ENCODE results near the gene TSPAN18.

TSPAN18 gene

GRCh38 chr11:44795803-44796535, 69.2 kb downstream of the TSPAN18 start:
- H4K20me1 ChIP-seq (ENCODE audit: insufficient read depth, low read length), result no peaks in the 10 kb centered on the region

GRCh38 chr11:44797051-44797450, 70.3 kb downstream of the TSPAN18 start:
- Histone ChIP-seq H3K79me2 (ENCODE audit: low read length) (no peaks in the 10 kb centered on the region), H2AFZ (ENCODE audit: low read depth, low read length) (no peak overlapping the region), H3K9ac (ENCODE audit: low read length) (no peak overlapping the region), H3K27ac (ENCODE audit: low read length) (no peak overlapping the region), H3K36me3 (replicated peaks; ENCODE audit: low read depth, low read length) (no peaks in the 10 kb centered on the region), H3K4me2 (ENCODE audit: low read length) (no peak overlapping the region), H3K9me3 (ENCODE audit: insufficient read depth, low read length) (no peaks in the 10 kb centered on the region), H3K4me1 (ENCODE audit: low read length) (no peaks in the 10 kb centered on the region), H3K4me3 (ENCODE audit: low read length) (no peak overlapping the region), H4K20me1 (ENCODE audit: insufficient read depth, low read length) (no peaks in the 10 kb centered on the region), H3K27me3 (ENCODE audit: low read depth, low read length) (peaks cover 66% of the 10 kb centered on the region)
- no peak for TF ChIP-seq CTCF (IDR thresholded peaks at IDR 0.05; ENCODE audit: low read depth, low read length)
- TF ChIP-seq EZH2phosphoT487 (IDR thresholded peaks at IDR 0.05; ENCODE audit: low read depth), result no peak

More at GRCh38 chr11:44795803-44796535, 69.2 kb downstream of the TSPAN18 start:
- no peak overlapping the region for H3K9ac ChIP-seq (ENCODE audit: low read length)
- H3K36me3 ChIP-seq (replicated peaks; ENCODE audit: low read depth, low read length), result no peaks in the 10 kb centered on the region
- no peak for TF ChIP-seq EZH2phosphoT487 (IDR thresholded peaks at IDR 0.05; ENCODE audit: low read depth)
- no peak for TF ChIP-seq CTCF (IDR thresholded peaks at IDR 0.05; ENCODE audit: low read depth, low read length)
- no peaks in the 10 kb centered on the region for H3K79me2 ChIP-seq (ENCODE audit: low read length)
- no peaks in the 10 kb centered on the region for H3K4me1 ChIP-seq (ENCODE audit: low read length)
- H3K4me3 ChIP-seq (ENCODE audit: low read length), result no peak overlapping the region
- no peaks in the 10 kb centered on the region for H3K9me3 ChIP-seq (ENCODE audit: insufficient read depth, low read length)
- H3K4me2 ChIP-seq (ENCODE audit: low read length), result no peak overlapping the region
- no peak overlapping the region for H2AFZ ChIP-seq (ENCODE audit: low read depth, low read length)
- H3K27me3 ChIP-seq (ENCODE audit: low read depth, low read length), result peaks cover 55% of the 10 kb centered on the region
- no peak overlapping the region for H3K27ac ChIP-seq (ENCODE audit: low read length)

- no peak overlapping the region for H3K9ac ChIP-seq (ENCODE audit: low read length)
- no peaks in the 10 kb centered on the region for H3K9me3 ChIP-seq (ENCODE audit: insufficient read depth, low read length)
- no peak overlapping the region for H3K4me2 ChIP-seq (ENCODE audit: low read length)
- H3K4me3 ChIP-seq (ENCODE audit: low read length), result no peak overlapping the region
- H4K20me1 ChIP-seq (ENCODE audit: insufficient read depth, low read length), result no peaks in the 10 kb centered on the region
- TF ChIP-seq EZH2phosphoT487 (IDR thresholded peaks at IDR 0.05; ENCODE audit: low read depth), result no peak
- no peak for TF ChIP-seq CTCF (IDR thresholded peaks at IDR 0.05; ENCODE audit: low read depth, low read length)
- H2AFZ ChIP-seq (ENCODE audit: low read depth, low read length), result no peak overlapping the region
- H3K79me2 ChIP-seq (ENCODE audit: low read length), result no peaks in the 10 kb centered on the region
- no peaks in the 10 kb centered on the region for H3K36me3 ChIP-seq (replicated peaks; ENCODE audit: low read depth, low read length)
- no peaks in the 10 kb centered on the region for H3K4me1 ChIP-seq (ENCODE audit: low read length)
- H3K27me3 ChIP-seq (ENCODE audit: low read depth, low read length), result peaks cover 69% of the 10 kb centered on the region
- H3K27ac ChIP-seq (ENCODE audit: low read length), result no peak overlapping the region
Measured at GRCh38 chr11:44797886-44798606, 71.3 kb downstream of the TSPAN18 start.

- no peaks in the 10 kb centered on the region for H3K36me3 ChIP-seq (replicated peaks; ENCODE audit: low read depth, low read length)
- no peak overlapping the region for H3K4me2 ChIP-seq (ENCODE audit: low read length)
- TF ChIP-seq CTCF (IDR thresholded peaks at IDR 0.05; ENCODE audit: low read depth, low read length) (no peak), EZH2phosphoT487 (IDR thresholded peaks at IDR 0.05; ENCODE audit: low read depth) (no peak)
- H3K4me1 ChIP-seq (ENCODE audit: low read length), result no peaks in the 10 kb centered on the region
- H3K27ac ChIP-seq (ENCODE audit: low read length), result no peak overlapping the region
- no peaks in the 10 kb centered on the region for H3K79me2 ChIP-seq (ENCODE audit: low read length)
- H3K9ac ChIP-seq (ENCODE audit: low read length), result no peak overlapping the region
- no peaks in the 10 kb centered on the region for H4K20me1 ChIP-seq (ENCODE audit: insufficient read depth, low read length)
- H3K4me3 ChIP-seq (ENCODE audit: low read length), result no peak overlapping the region
- H2AFZ ChIP-seq (ENCODE audit: low read depth, low read length), result no peak overlapping the region
- peaks cover 69% of the 10 kb centered on the region for H3K27me3 ChIP-seq (ENCODE audit: low read depth, low read length)
- H3K9me3 ChIP-seq (ENCODE audit: insufficient read depth, low read length), result no peaks in the 10 kb centered on the region
Measured at GRCh38 chr11:44798607-44798972, 71.8 kb downstream of the TSPAN18 start.

Measured in OCI-LY3 (cell line).